SH-SY5Y (cell line): ENCODE data around the gene CAPN11.

ENCODE experiments used
- GATA2 ChIP-seq: IDR thresholded peaks from 2 replicates; pipeline ENCODE4 v1.6.1; 2011; ENCODE audit warnings: mild to moderate bottlenecking, low read depth, low read length
- GATA3 ChIP-seq: IDR thresholded peaks from 2 replicates; pipeline ENCODE4 v1.6.1; 2011; ENCODE audit warnings: low read depth, mild to moderate bottlenecking, low read length, moderate library complexity

The CAPN11 gene

DNA sequence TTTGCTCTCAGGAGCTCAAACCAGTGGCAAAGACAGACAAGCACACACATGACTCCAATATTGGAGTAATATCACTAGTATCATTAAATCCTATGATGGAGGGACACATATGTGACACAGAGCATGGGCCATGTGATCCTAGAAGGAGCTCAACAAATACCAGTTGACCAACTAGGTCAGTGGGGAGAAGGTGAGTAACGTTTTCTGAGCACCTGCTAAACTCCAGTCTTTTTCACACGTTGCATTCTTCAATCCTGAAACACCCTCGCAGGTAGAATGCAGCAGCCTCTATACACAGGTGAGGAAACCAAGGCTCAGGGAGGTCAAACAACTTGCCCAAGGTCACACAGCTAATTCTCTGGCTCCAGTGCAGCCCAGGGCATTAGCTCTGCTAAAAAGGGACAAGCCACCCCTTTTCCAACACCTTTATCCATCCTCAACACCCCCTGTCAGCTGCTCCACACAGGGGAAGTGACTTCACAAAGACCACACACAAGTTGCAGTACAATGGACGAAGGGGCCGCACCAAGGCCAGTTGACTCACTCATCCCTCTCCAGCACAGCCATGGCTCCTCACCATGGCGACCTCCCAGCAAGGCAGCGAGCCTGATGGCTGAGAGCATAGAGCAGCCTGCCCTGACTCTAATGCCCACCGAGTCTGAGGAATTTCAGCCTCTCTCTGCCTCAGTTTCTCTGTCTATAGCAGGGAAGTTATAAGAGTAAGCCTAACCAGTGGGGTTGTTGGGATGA, 4.4 kb downstream of the CAPN11 start:
- TF ChIP-seq GATA3, result no peak
- TF ChIP-seq GATA2, result no peak

- no peak for TF ChIP-seq GATA2
- no peak for TF ChIP-seq GATA3
Observed at GRCh38 chr6:44166116-44166515, 7.5 kb downstream of the CAPN11 start.

- TF ChIP-seq GATA2 (no peak), GATA3 (no peak)
Observed at GRCh38 chr6:44166591-44167184, 8.1 kb downstream of the CAPN11 start.

DNA sequence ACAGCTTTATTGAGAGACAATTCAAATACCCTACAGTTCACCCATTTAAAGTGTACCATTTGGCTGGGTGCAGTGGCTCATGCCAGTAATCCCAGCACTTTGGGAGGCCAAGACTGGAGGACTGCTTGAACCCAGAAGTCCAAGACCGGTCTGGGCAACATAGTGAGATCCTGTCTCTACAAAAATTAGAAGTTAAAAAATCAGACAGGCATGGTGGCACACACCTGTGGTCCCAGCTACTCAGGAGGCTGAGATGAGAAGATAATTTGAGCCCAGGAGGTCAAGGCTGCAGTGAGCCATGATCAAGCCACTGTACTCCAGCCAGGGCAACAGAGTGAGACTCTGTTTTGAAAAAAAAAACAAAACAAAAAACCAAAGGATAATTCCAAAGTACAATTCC, 8.9 kb downstream of the CAPN11 start:
- TF ChIP-seq GATA2 (no peak), GATA3 (no peak)

DNA sequence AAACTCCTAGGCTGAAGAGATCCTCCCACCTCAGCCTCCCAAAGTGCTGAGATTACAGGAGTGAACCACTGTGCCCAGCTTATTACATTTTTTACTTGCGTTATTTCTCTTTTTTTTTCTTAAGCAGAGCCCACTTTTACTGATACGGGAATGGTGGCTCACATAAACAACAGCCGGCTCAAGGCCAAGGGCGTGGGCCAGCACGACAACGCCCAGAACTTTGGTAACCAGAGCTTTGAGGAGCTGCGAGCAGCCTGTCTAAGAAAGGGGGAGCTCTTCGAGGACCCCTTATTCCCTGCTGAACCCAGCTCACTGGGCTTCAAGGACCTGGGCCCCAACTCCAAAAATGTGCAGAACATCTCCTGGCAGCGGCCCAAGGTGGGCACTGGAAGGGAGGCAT, 10.5 kb downstream of the CAPN11 start:
- TF ChIP-seq GATA3, result no peak
- no peak for TF ChIP-seq GATA2

DNA sequence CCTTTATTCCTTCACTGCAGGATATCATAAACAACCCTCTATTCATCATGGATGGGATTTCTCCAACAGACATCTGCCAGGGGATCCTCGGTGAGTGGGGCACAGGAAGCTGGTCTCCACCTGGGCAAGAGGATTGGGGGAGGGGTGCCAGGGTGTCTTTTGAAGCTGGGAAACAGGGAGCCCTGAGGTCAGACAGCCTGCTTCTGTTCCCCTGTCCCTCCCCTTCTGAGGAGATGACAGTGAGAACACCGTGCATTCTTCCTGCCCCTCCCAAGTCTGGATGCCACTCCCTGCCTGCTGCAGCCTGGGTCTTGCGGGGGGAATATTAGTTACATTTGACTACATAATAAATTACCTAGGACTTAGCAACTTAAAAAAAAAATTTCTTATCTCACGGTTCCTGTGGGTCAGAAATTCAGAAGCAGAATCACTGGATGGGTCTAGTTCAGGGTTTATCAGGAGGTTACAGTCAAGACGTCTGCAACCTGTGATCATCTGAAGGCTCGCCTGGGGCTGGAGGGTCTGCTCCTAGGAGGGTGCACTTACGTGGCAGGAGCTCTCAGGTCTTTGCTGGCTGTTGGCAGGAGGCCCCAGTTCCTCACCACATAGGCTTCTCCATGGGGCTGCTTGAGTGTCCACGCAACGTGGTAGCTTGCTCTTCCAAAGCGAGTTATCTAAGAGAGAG, 11.4 kb downstream of the CAPN11 start:
- TF ChIP-seq GATA3, result no peak
- TF ChIP-seq GATA2, result no peak

DNA sequence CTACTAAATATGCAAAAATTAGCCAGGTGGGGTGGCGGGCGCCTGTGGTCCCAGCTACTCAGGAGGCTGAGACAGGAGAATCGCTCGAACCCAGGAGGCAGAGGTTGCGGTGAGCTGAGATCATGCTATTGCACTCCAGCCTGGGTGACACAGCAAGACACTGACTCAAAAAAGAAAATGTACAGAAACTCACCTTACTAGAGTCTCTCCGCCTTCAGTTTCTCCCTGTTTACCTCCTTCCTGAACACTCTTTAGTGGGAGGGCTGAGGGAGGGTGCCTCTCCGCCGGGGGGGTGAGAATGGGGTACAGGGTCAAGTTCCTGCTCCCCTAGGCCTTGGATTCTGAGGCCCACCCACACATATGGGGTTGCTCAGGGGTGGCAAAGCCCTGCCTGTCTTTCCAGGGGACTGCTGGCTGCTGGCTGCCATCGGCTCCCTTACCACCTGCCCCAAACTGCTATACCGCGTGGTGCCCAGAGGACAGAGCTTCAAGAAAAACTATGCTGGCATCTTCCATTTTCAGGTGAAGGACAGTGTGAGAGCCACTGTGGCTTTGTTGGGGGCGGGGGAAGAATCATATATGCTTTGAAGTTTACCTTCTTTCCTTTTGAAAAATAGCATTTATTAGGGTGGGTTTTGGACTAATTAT, 13.4 kb downstream of the CAPN11 start:
- TF ChIP-seq GATA3 (no peak), GATA2 (no peak)

DNA sequence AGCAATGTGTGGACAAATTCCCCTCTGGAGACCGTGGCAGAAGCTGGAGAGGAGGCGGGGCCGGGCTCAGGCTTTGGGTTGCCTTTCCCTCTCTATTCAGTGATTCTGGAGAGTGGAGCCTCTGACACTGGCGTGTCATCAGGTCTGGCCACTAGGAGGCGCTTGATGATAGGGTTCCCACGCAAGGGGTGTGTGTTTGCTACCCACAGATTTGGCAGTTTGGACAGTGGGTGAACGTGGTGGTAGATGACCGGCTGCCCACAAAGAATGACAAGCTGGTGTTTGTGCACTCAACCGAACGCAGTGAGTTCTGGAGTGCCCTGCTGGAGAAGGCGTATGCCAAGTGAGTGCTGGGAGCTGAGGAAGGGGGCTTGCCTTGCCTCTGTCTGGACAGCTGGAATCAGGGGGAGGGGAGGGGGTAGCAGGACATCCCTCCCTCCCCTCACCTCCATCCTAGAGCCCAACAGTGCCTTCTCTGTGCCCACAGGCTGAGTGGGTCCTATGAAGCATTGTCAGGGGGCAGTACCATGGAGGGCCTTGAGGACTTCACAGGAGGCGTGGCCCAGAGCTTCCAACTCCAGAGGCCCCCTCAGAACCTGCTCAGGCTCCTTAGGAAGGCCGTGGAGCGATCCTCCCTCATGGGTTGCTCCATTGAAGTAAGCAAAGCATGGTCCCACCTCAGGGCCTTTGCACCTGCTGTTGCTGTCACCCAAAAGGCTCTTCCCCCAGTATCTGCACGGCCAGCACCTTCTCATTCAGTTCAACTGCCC, 14.3 kb downstream of the CAPN11 start:
- no peak for TF ChIP-seq GATA3
- TF ChIP-seq GATA2, result no peak

DNA sequence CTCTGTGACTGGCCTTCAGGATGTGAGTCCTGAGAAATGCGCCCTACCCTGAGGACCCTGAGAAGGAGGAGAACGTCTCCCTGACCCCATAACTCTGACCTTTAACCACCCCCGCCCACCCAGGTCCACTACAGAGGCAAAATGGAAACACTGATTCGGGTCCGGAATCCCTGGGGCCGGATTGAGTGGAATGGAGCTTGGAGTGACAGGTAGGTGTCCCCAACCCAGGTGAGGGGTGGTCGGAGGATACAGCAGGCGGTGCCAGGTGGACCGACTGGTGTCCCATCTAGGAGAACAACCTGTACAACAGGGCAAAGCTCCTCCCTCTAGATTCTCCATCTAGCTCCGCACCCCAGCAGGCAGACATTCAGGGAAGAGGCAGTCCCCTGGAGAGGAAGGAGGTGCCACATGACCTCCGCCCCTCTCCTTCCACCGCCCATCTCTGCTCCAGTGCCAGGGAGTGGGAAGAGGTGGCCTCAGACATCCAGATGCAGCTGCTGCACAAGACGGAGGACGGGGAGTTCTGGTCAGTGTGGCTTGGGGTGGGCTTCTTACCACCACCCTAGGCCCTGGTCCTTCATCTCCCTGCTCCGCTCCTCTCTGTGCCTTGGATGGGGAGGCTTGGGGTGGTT, 17.6 kb downstream of the CAPN11 start:
- TF ChIP-seq GATA3 (no peak), GATA2 (no peak)

- TF ChIP-seq GATA2 (no peak), GATA3 (no peak)
Observed at GRCh38 chr6:44176762-44177509, 18.3 kb downstream of the CAPN11 start.

- TF ChIP-seq GATA3, result no peak
- no peak for TF ChIP-seq GATA2
Observed at GRCh38 chr6:44177691-44178423, 19.2 kb downstream of the CAPN11 start.

- no peak for TF ChIP-seq GATA3
Observed at GRCh38 chr6:44178424-44179071, 19.9 kb downstream of the CAPN11 start.
